MM.1S (cell line): ENCODE results near the gene MNAT1.

ENCODE experiments used
- EZH2 ChIP-seq: fragments of 300-600 bp; sonication (generic); optimal IDR thresholded peaks from 2 replicates; pipeline ENCODE3; 2017; ENCODE audit warnings: low read depth, mild to moderate bottlenecking, antibody characterized with exemption, low read length, mixed read lengths
- EZH2phosphoT487 ChIP-seq: fragments of 300-600 bp; sonication (generic); IDR thresholded peaks from 2 replicates; pipeline ENCODE4 v1.6.1; 2018; ENCODE audit warnings: antibody characterized with exemption, low read length
- TF ChIP-seq, protein P1 (sequence below): fragments of 300-600 bp; sonication (generic); IDR thresholded peaks from 2 replicates; pipeline ENCODE4 v1.5.1; 2016; ENCODE audit warnings: antibody characterized with exemption, low read length, mixed read lengths

DNA sequence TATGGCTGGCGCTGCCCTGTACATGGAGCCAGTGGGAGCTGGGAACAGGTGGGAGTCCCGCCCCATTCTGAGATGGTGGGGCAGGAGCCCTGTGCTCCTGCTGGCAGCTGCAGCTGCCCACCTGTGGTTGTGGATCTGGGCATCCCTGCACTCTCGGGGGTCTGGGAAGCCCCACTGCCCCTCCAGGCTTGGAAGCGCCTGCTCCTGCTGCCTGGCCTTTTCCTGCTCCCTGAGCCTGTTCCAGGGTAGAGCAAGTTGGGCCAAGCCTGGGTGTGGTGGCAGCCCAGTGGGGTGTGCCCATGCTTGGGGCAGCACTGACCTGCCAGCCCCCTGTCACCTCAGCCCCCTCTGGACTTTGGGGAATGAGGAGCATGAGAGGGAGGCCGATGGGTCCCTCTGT is 104.0 kb downstream of the MNAT1 start:
- TF ChIP-seq EZH2 (no peak), EZH2phosphoT487 (no peak)
- TF ChIP-seq, protein P1, sequence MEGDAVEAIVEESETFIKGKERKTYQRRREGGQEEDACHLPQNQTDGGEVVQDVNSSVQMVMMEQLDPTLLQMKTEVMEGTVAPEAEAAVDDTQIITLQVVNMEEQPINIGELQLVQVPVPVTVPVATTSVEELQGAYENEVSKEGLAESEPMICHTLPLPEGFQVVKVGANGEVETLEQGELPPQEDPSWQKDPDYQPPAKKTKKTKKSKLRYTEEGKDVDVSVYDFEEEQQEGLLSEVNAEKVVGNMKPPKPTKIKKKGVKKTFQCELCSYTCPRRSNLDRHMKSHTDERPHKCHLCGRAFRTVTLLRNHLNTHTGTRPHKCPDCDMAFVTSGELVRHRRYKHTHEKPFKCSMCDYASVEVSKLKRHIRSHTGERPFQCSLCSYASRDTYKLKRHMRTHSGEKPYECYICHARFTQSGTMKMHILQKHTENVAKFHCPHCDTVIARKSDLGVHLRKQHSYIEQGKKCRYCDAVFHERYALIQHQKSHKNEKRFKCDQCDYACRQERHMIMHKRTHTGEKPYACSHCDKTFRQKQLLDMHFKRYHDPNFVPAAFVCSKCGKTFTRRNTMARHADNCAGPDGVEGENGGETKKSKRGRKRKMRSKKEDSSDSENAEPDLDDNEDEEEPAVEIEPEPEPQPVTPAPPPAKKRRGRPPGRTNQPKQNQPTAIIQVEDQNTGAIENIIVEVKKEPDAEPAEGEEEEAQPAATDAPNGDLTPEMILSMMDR, result no peak
